HG03108 (cell line): ENCODE results near the gene TEX22.

Experiments
- ATAC-seq: cut with Tn5 transposase; IDR thresholded peaks from one replicate; pipeline ENCODE4 v1.9.1; 2021; ENCODE audit warnings: moderate library complexity; ENCODE audit not compliant: unreplicated experiment

Gene TEX22

DNA sequence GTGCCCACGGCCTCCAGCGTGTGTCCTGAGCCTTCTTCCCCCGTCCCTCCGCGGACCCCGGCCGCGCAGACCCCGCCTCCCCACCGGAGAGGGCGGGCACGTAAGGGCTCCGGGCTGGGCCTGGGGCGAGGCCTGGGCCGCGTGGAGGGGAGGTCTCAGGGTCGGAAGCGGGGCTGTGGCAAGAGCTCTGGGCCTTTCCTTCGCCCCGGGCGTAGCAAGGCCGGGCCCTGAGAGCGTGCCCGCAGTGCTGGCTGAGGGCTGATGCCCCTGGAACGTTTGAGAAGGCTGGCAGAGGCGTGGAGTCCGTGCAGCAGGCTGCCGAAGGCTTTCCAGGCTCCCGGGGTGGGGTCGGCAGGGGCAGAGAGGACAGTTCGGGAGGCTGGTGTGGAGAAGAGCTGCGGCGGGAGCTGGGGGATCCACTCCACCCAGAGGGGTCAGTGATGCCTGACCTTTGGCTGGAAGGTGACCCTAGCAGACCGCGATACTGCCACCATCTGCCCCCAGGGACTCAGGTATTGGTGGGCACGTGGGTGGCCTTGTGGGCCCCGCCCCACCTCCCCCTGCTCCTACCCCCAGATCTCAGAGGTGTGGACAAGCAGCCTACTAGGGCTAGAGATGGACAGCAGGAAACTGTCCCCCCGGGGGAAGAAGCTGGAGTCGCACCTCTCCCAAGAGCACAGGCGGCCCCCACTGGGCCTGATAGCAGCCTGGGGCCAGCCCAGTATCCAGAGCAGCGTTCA, 558 bp downstream of the TEX22 start:
- peak; percentile 23 for ATAC-seq

DNA sequence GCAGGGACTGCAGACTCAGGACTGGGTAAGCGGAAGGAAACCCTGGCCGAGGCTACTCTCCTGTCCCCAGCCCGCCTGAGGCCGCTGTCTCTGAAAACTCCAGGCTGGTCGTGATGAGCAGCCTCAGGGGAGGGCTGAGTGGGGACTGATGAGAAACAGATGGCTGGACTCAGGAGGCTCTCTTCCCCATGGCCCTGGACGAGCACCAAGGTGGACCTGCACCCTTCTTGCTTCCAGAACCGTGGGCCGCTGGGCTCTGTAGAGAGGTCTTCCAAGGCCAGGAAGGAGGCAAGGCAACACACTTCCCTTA, 1.1 kb downstream of the TEX22 start:
- ATAC-seq, result no peak

DNA sequence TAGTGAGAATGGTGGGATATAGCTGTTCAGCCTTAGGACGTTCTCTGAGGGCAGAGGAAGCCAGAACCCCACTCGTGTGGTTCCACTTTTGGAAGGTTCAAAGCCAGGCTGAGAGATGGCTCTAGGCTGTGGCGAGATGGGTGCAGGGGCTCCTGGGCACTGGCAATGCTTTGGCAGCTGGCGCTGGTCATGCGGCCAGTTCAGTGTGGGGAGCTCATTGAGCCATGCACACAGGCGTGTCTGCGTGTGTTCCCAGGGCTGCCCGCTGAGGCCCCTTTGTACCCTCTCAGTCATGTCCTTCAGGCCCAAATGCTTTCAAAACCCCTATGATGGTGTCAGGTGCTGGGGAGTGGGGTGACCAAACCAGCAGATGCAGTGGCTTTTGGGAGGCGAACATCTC, 1.7 kb downstream of the TEX22 start:
- ATAC-seq, result no peak

DNA sequence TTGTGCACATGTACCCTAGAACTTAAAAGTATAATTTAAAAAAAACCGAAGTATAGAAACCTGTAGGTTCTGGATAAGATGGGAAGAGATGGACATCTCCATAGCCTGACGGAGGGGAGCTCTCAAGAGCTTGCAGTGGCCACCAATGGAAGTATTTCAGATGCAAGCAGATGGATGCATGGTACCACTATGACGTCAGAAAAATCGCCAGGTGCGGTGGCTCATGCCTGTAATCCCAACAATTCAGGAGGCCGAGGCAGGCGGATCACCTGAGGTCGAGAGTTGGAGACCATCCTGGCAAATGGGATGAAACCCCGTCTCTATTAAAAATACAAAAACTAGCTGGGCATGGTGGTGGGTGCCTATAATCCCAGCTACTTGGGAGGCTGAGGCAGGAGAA, 3.4 kb downstream of the TEX22 start:
- ATAC-seq, result no peak

DNA sequence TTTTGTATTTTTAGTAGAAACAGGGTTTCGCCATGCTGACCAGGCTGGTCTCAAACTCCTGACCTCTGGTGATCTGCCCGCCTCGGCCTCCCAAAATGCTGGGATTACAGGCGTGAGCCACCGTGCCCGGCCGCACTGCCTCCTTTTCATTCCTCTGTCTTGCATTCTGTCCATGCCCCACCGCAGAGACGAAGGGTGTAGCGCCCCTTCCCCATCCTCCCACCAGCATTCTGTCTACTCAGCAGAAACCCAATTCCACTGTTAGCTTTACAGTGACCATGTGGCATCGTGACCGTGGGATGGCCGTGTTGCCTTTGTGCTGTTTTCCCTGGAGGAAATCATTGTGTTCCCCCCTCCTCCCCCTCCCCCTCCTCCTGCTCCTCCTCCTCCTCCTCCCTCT, 10.3 kb downstream of the TEX22 start:
- no peak for ATAC-seq

DNA sequence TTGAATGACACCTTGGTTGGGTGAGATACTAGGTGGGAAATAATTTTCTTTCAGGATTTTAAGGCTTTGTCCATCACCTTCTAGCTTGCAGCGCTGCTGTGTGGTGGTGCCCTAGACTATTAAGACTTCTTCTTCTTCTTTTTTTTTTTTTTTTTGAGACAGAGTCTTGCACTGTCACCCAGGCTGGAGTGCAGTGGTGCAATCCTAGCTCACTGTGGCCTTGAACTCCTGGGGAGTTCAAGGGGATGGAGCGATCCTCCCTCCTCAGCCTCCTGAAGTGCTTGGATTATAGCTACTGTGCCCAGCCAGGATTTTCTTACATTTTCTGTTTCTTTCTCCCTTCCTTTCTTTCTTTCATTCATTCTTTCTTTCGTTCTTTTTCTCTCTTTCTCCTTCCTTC, 11.0 kb downstream of the TEX22 start:
- no peak for ATAC-seq

DNA sequence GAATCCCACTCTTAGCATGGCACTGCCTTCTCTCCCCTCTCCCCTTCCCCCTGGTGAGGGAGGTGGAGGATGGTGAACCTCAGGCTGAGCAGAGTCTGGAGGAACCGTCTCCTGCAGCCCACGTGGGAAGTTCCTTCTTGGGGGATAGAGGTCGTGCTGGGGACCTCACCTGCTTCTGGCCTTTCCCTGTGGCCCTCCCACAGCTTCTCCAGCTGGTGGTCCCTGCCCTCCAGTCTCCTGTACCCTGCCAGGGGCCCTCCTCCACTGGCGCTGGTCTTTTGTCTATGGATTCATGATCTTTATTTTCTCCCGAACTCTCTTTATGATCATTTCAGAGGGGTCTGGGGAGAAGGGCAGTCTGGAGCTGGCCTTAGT, 12.3 kb downstream of the TEX22 start:
- ATAC-seq, result no peak

DNA sequence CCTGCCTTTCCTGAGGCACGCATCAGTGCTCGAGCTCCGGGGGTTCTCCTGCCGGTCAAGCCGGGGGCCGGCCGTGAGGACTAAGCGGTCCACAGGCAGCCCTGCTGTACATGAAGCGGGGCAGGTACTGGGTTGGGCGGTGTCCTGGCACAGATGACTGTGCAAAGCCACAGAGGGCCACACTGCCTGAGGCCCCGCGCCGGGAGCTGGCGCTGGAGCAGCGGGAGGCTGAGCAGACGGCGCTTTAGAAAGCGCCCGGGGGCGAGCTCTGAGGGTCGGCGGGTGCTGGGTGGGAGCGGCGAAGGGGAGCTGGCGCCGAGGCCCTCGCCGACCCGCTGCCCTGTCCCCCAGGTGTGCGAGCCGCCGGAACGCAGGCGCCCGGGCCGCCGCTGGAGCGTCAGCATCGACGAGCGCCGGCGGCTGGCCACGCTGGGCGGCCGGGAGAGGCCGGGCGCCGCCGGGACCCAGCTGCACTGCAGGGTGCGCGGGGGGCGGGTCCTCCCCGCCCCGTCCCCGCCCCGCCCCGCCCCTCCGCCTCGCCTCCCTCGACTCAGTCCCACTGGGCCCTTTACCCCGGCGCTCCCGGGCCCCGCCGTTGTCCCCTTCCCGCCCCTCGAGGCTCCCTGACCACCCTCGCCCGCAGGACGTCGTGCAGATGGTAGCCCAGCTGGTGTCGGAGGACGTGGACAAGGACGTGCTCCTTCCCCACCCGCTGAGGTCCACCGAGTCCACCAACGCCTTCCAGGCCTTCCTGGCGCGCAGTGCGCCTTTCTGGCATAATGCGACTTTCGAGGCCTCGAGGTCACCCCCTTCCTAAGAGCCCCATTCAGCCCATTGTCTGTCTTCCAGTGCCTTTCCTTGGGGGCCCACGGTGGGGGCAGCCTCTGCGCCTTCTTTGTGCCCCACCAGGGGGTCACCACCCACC, 12.9 kb downstream of the TEX22 start:
- no peak for ATAC-seq

DNA sequence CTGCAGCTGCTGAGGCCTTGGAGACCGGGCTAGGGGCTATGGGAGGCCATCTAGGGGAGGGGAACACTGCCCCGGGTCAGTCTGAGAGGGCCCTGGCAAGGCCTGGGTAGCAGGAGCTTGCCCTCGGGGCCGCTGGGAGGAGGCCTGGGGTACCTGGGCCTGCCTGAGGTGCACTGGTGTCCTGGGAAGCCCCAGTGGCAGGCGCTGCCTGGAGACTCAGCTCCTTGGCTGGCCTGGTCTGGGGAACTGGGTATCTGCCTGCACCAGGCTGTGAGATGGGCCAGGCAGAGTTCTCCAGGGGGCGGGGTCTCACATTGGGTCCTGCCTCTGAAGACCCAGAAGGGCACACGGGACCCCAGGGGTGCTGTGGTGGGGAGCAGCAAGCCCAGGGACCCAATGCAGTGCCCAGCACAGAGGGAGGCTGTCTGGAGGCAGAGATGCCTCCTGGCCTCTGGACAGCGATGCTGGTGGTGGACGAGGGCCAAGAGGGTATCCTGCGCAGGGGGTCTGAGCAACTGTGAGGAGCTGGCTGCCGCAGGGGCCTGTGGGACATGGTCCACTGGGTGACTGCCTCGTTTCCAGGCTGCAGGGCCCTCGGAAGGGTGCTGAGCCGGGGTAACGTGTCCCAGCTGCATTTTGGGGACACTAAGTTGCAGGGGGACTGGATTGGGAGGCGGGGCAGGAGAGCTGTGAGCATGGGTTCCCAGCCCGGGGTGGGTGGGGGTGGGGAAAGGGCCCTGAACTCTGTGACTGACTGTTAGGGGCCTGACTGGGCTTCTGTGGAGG, 13.8 kb downstream of the TEX22 start:
- ATAC-seq, result no peak

DNA sequence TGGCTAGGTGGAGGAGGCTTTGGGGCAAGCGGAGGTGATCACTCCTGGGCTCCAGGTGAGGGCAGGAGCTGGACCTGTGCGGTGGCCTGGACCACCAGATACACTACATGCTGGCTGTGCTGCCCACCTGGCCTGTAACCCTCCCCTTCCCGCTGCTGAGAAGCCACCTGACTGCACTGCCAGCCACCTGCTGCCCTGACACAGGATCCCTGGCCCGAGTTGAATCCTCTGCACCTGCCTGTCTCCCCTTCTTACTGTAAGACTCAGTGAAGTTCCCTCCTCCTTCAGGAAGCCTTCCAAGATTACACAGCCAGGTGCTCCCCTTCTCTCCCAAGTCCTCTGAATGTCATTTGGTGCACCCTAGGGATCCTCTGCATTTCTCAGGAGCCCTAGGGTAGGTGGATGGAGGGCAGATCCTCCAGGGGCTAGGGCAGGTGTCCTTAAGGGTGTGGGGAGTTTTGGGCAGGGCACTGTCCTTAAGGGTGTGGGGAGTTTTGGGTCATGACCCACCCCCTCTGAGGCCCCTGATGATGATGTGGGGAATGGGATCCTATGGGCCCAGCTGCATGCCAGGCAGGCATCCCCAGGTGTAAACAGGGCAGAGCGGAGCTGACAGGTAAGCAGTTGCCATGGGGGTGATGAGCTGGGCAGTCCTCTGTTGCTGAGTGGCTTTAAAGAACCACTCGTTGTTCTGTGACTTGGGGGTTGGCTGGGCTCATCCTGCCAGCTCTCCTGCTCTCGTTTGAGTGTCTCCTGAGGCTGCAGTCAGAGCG, 14.6 kb downstream of the TEX22 start:
- ATAC-seq, result no peak

DNA sequence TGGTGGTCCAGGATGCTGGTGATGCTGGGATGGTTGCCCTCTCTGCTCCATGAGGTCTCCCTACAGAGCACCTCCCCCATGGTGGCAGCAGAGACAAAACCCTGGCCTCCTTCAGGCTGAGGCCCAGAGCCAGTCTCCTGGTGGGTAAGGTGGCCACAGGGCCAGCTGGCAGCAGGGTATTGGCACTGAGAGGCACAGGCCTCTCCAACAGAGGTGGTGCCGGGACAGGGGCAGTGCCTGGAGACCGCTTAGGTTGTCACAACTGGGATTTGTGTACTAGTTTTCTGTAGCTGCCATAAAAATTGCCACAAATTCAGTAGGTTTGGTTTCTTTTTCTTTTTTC, 15.2 kb downstream of the TEX22 start:
- no peak for ATAC-seq

DNA sequence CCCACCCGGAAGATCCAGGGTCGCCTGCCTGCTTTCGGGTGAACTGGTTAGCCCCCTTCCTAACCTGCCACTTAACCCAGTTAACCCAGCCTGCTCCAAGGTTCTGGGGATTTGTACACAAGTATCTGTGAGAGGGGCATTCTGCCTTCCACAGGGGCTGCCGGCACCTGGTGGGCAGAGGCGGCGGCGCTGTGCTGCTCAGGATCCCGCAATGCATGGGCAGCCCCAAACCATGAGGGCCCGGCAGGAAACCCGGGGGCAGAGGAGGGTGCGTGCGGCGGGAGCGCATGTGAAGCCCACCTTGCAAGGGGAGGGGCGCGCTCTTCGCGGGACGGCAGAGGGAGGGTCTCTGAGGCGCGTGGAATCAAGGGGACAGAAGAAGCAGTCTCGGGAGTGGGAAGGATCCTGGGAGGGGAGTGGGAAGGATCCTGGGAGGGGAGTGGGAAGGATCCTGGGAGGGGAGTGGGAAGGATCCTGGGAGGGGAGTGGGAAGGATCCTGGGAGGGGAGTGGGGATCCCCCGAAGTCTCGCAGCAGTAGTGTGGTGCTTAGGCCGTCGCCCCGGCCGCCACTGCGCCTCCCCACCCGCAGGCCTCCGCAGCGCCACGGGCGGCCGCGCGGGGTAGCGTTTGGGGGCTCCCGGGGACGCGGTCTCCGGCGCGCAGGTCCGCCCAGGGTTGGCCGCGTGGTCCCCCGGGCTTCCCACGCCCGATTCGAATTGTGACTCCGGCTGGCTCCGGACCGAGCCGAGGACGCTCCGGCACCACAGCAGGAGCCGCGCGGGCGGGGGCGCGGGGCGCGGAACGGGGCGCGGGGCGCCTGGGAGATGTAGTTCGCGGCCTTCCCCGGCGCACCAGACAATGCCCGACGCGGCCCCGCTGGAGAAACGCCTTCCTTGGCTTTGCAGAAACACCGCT, 16.4 kb downstream of the TEX22 start:
- peak; percentile 65 for ATAC-seq

DNA sequence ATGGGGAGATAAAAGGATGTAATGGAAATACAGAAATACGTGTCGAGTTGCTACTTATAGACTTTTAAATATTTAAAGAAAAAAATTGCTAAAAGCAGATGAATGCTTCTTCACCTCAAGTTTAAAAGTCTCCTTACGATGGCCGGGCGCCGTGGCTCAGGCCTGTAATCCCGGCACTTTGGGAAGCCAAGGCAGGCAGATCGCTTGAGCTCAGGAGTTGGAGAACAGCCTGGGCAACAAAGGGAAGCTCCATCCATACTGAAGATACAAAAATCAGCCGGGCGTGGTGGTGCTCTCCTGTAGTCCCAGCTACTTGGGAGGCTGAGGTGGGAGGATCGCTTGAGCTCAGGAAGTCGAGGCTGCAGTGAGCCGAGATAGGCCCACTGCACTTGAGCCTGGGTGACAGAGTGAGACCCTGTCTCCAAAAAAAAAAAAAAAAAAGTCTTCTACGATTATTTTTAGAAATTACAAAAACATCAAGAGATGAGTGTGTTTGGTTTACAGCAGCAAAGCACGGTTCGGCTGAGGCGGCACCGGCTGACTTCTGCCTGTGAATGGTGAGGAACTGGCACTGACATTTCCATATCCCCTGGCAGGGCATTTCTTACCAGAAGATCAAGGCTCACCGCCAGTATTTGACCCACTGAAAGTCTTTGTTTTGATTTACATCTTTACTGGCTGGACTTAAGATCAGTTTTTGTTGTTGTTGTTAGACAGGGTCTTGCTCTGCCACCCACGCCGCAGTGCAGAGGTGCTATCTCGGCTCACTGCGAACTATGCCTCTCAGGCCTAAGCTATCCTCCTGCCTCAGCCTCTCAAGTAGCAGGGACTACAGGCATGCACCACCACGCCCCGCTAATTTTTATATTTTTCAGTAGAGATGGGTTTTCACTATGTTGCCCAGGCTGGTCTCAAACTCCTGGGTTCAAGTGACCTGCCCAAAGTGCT, 17.4 kb downstream of the TEX22 start:
- no peak for ATAC-seq

DNA sequence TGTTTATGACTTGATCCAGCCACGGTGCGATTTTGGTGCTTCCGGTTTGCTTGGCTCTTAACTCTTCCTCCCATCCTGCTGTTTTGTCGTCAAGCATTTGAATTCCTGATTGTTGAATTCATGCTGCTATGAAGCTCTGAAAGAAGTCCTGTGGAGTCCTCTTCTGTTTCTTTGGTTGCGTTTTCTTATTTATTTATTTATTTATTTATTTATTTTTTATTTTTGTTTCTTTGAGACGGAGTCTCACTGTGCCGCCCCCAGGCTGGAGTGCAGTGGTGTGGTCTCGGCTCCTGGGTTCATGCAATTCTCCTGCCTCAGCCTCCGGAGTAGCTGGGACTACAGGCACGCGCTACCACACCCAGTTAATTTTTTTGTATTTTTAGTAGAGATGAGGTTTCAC, 18.3 kb downstream of the TEX22 start:
- ATAC-seq, result no peak

DNA sequence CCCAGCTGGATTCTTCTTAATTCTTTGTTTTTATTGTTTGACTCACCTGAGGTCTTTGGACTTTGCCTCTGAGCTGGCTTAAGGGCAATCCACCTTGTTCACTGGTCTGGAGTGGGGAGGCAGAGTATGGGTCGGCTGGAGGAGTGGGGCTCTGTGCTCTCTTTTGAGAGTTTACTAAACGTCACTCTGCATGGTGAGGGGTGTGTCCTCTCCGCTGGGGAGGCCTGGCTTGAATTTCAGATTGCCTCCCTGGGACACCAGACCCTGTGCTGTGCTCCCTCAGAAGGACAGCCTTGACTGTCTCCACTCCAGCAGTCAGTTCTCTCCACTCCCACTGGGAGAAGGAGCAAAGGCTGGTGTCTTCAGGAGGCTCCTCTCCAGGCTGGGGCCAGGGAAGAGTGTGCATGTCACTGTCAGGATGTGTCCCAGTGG, 19.4 kb downstream of the TEX22 start:
- no peak for ATAC-seq

DNA sequence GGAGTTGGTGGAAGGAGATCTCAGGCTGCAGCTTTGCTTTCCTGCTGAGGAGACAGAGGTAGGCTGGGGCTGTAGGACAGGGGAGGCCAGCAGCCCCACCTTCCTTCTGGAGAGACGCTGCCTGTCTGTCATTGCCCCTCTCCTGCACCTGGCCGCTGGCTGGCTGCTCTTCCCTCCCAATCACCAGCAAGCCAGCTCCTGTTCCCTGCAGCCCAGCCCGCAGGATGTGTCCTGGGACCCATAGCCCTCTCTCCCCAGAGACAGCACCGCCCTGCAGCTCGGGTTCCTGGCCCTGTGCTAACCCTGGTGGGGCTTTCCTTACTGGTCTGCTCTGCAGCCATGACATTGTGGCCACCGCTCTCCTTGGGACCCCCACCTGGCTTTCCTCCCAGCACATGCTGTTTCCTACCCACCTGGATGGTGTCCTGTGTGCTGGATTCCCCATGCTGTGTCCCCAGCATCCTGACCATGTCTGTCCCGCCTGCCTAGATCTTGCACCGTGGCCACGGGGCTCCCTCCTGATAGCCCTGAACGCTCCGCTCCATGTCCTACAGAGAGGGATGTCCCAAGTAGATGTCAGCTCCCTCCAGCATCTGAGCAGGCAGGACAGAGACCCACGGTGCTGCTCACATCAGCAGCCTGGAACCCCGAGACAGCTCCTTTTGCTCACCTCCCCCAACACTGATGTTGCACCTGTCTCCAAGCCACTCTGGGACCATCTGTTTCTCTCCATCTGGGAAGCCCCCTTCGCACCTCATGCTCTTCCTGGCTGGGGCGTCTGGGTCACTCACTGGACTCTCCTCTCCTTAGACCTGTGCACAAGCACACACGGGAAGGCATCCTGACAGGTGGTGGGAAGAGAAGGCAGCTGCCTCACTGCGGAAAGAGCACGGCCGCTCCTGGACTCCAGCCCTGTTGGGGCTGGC, 20.2 kb downstream of the TEX22 start:
- ATAC-seq, result no peak

DNA sequence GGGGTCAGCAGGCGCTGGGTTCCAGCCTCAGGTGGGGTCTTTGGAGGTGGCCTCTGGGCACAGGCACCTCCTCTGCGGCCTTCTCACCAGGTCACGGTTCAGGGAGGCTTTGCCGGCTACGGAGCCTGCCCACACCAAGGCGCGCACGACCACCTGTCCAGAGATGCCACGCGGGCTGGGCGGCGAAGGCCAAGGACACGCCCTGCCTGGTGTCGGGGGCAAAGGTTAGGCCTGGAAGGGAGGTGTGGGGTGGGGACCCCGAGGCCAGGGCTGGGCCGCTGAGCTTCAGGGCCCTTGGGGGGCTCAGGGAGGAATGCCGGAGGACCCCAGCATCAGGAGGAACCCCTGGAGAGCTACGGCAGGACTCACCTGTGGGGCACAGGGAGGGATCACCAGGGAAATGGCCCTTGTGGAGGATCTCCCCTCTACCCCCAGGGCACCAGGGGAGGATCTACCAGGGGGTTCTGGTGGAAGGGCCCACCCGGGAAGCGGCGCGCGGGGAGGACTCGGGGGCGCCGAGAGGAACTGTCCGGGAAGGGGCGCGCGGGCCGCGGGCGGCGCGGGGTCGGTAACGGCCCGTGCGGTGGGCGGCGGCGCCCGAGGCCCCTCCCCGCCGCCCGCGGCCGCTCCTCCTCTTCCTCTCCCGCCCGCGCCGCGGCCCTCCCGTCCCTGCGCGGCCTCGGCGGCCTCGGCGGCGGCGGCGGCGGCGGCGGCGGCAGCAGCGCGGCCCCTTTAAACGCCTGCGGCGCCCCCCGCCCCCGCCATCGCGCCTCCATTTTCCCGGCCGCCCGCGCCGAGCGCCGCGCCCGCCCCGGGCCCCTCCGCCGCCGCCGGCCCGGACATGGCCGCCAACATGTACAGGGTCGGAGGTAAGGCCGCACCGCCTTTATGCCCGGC, 21.1 kb downstream of the TEX22 start, which contains the start of gene MTA1:
Gene MTA1, plus strand, starts transcription at position 633 of the 897 bp plus-strand sequence. Its CDS starts 209 bp downstream, at position 842.
- peak; percentile 43 for ATAC-seq
